Ishikawa (cell line): ENCODE data around the gene ZAP70.

Experiments
- CEBPB ChIP-seq: IDR thresholded peaks from 2 replicates; pipeline ENCODE4 v1.6.1; 2012
- CREB1 ChIP-seq: IDR thresholded peaks from 2 replicates; pipeline ENCODE4 v1.6.1; 2012; ENCODE audit warnings: low read depth
- EGR1 ChIP-seq: IDR thresholded peaks from 2 replicates; pipeline ENCODE4 v1.6.1; 2012
- EP300 ChIP-seq: IDR thresholded peaks from 2 replicates; pipeline ENCODE4 v1.6.1; 2012; ENCODE audit warnings: borderline replicate concordance
- FOXM1 ChIP-seq: IDR thresholded peaks from 2 replicates; pipeline ENCODE4 v1.6.1; 2012; ENCODE audit warnings: low read depth, borderline replicate concordance
- NFIC ChIP-seq: IDR thresholded peaks from 2 replicates; pipeline ENCODE4 v1.6.1; 2012
- RAD21 ChIP-seq: IDR thresholded peaks from 2 replicates; pipeline ENCODE4 v1.6.1; 2012; ENCODE audit warnings: low read depth
- TAF1 ChIP-seq: IDR thresholded peaks from 2 replicates; pipeline ENCODE4 v1.6.1; 2012; ENCODE audit warnings: low read depth, mild to moderate bottlenecking
- TCF12 ChIP-seq: IDR thresholded peaks from 2 replicates; pipeline ENCODE4 v1.6.1; 2012; ENCODE audit warnings: low read depth
- TEAD4 ChIP-seq: IDR thresholded peaks from 2 replicates; pipeline ENCODE4 v1.6.1; 2012
- YY1 ChIP-seq: IDR thresholded peaks from 2 replicates; pipeline ENCODE4 v1.6.1; 2012; ENCODE audit warnings: low read depth
- ZBTB7A ChIP-seq: IDR thresholded peaks from 2 replicates; pipeline ENCODE4 v1.6.1; 2012; ENCODE audit warnings: low read depth
- TF ChIP-seq, protein P1 (sequence below): IDR thresholded peaks from 2 replicates; pipeline ENCODE4 v1.6.1; 2012; ENCODE audit warnings: low read depth, mild to moderate bottlenecking
- TF ChIP-seq, protein P2 (sequence below): IDR thresholded peaks from 2 replicates; pipeline ENCODE4 v1.6.1; 2012
- TF ChIP-seq, protein P3 (sequence below): IDR thresholded peaks from 2 replicates; pipeline ENCODE4 v1.6.1; 2012

The ZAP70 gene

DNA sequence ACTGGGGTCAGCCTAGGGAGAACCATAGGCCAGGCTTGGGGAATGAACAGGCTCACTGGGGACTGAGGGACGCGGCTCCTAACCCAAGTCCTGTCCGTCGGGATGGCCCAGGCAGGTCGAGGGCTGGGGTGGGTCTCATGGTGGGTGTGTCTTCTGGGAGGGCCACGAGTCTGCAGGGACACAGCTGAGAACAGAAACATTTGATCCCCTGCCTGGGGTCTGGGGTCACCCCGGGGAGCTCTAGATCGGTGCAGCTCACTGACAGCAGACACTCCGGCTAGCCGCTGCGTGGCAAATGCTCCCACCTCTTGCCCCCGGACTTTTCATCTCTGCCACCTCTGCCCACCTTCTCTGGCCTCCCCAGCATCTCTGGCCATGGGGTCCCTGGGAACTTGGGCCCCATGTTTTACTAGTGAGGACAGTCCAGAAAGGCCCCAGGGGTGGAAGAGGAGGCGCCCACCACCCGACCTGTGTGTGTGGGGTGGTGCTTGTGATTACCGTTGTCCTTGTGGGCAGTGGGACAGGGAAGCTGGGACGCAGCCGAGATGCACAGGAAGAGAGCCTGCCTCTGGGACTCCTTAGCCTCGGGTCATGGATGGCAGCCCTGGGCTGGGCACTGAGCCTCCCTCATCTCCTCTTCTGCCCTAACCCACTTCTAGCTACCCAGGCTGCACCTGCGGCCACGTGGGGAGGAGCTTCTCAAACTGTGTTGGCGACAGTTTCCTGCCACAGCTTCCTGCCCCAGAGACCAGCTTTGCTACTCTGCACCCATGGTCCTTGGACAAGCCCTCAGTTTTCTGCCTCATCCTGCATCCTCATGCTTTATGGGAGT is 4.9 kb downstream of the ZAP70 start:
- TF ChIP-seq CREB1 = no peak
- TF ChIP-seq, protein P1, sequence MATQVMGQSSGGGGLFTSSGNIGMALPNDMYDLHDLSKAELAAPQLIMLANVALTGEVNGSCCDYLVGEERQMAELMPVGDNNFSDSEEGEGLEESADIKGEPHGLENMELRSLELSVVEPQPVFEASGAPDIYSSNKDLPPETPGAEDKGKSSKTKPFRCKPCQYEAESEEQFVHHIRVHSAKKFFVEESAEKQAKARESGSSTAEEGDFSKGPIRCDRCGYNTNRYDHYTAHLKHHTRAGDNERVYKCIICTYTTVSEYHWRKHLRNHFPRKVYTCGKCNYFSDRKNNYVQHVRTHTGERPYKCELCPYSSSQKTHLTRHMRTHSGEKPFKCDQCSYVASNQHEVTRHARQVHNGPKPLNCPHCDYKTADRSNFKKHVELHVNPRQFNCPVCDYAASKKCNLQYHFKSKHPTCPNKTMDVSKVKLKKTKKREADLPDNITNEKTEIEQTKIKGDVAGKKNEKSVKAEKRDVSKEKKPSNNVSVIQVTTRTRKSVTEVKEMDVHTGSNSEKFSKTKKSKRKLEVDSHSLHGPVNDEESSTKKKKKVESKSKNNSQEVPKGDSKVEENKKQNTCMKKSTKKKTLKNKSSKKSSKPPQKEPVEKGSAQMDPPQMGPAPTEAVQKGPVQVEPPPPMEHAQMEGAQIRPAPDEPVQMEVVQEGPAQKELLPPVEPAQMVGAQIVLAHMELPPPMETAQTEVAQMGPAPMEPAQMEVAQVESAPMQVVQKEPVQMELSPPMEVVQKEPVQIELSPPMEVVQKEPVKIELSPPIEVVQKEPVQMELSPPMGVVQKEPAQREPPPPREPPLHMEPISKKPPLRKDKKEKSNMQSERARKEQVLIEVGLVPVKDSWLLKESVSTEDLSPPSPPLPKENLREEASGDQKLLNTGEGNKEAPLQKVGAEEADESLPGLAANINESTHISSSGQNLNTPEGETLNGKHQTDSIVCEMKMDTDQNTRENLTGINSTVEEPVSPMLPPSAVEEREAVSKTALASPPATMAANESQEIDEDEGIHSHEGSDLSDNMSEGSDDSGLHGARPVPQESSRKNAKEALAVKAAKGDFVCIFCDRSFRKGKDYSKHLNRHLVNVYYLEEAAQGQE = no peak
- TF ChIP-seq ZBTB7A = no peak
- no peak for TF ChIP-seq TEAD4
- TF ChIP-seq NFIC = no peak
- TF ChIP-seq, protein P2, sequence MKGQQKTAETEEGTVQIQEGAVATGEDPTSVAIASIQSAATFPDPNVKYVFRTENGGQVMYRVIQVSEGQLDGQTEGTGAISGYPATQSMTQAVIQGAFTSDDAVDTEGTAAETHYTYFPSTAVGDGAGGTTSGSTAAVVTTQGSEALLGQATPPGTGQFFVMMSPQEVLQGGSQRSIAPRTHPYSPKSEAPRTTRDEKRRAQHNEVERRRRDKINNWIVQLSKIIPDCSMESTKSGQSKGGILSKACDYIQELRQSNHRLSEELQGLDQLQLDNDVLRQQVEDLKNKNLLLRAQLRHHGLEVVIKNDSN = no peak
- TF ChIP-seq CEBPB = no peak
- no peak for TF ChIP-seq FOXM1

DNA sequence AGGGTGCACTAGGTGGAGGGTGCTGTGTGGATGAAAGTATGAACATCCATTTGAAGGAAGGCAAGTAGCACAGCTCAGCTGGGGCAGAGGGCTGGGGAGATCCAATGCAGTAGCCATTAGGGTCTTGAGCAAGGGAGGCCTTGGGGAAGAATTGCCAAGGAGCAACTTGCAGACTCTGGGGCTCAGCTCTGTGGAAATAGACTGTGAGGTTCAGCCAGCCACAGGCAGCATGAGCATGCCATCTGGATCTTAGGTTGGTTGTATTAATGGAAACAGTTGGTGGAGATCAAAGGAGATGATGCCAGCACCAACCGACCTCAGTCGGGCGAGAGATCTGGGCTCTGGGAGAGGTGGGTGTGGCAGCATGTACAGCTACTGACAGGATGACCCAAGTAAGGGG is 5.6 kb downstream of the ZAP70 start:
- TF ChIP-seq TAF1 (no peak), ZBTB7A (no peak), RAD21 (no peak), FOXM1 (no peak), YY1 (no peak), EP300 (no peak), TEAD4 (no peak), CREB1 (no peak), TCF12 (no peak), CEBPB (no peak), EGR1 (no peak), NFIC (no peak)
- TF ChIP-seq, protein P2 = no peak
- TF ChIP-seq, protein P3, sequence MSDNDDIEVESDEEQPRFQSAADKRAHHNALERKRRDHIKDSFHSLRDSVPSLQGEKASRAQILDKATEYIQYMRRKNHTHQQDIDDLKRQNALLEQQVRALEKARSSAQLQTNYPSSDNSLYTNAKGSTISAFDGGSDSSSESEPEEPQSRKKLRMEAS = no peak
- TF ChIP-seq, protein P1 = no peak

DNA sequence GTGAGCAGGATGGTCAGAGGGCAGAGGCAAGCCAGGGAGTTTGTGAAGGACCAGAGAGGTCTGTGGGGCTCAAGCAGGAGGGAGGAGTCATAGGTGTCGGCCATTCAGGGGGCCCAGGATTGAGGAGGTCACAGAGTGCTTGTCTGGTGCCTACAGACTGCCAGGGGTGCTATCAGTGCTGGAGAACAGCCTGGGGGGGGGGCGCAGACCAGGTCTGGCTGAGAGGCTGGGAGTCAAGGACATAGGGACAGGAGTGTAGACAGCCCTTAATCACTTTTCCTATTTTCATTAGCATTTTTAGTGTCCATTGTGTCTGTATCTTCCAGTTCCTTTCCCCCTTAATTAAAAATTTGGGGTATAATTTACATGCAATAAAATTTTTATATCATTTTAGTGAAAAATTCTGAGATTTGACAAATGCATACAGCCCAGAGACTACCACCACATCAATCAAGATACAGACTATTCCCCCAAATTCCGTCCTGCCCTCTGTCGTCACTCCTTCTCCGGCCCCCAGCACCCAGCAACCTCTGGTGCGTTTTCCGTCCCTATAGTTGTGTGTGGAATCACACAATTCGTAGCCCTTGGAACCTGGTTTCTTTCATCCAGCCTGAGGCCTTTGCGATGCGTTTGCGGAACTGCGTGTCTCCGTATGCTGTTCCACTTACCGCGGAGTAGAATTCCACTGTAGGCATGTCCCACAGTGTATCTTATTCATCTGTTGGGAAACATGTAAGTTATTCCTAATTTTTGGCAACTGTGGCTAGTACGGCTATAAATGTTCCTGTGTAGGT is 6.2 kb downstream of the ZAP70 start:
- TF ChIP-seq EP300 = no peak
- no peak for TF ChIP-seq EGR1
- no peak for TF ChIP-seq TEAD4
- TF ChIP-seq, protein P3 = no peak
- no peak for TF ChIP-seq YY1
- TF ChIP-seq CREB1 = no peak
- TF ChIP-seq, protein P1 = no peak
- TF ChIP-seq ZBTB7A = no peak
- TF ChIP-seq TCF12 = no peak
- TF ChIP-seq FOXM1 = no peak
- TF ChIP-seq RAD21 = no peak
- TF ChIP-seq CEBPB = no peak
- TF ChIP-seq TAF1 = no peak
- TF ChIP-seq, protein P2 = no peak
- no peak for TF ChIP-seq NFIC
